ENCODE data around the gene NKAIN1.

The NKAIN1 gene

DNA sequence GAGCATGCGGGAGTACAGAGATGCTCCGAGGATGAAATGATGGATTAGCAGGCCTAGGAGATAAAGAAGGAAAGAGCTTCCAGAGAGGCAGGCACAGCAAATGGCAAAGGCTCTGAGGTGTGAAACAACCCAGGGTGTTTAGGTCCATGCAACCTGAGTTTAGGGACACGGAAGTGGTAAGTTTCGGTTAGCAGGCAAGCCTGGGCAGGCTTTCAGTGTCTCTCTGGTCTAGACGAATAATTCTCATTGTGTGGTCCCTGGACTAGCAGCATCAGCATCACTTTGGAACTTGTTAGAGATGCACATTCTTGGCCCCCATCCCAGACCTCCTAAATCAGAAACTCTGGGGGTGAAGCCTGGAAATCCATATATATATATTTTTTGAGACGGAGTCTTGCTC, 18.6 kb downstream of the NKAIN1 start:
- no peak for DNase-seq
- H3K4me1 Mint-ChIP-seq (ENCODE audit: low read depth): no peaks in the 10 kb centered on the region
- no peak overlapping the region for H3K27ac Mint-ChIP-seq
- H3K27me3 Mint-ChIP-seq: peaks cover 4% of the 10 kb centered on the region
- no peaks in the 10 kb centered on the region for H3K9me3 Mint-ChIP-seq
- no peaks in the 10 kb centered on the region for H3K36me3 Mint-ChIP-seq (ENCODE audit: low read depth)
- no peak overlapping the region for H3K4me3 Mint-ChIP-seq

DNA sequence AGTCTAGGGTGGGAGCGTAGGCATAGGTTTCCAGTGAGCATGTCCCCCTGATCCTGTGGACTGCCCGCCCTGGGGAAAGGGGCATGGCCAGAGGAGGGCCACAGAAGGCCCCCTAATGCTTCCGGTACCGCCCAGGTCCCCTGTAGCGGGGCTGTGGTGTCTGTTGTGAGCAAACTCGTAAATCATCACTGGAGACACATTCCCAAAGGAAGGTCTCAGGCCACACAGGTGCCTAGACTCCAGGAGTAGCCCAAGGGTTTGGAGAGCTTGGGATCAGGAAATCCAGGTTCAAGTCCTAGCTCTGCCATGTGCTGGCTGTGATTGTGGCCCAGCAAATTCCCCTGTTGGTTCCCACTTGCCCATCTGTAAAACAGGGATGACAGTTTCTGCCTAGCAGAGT, 20.2 kb downstream of the NKAIN1 start:
- peaks cover 4% of the 10 kb centered on the region for H3K27me3 Mint-ChIP-seq
- H3K9me3 Mint-ChIP-seq: no peaks in the 10 kb centered on the region
- no peak for DNase-seq
- no peaks in the 10 kb centered on the region for H3K36me3 Mint-ChIP-seq (ENCODE audit: low read depth)
- H3K27ac Mint-ChIP-seq: no peak overlapping the region
- H3K4me1 Mint-ChIP-seq (ENCODE audit: low read depth): no peaks in the 10 kb centered on the region
- no peak overlapping the region for H3K4me3 Mint-ChIP-seq

DNA sequence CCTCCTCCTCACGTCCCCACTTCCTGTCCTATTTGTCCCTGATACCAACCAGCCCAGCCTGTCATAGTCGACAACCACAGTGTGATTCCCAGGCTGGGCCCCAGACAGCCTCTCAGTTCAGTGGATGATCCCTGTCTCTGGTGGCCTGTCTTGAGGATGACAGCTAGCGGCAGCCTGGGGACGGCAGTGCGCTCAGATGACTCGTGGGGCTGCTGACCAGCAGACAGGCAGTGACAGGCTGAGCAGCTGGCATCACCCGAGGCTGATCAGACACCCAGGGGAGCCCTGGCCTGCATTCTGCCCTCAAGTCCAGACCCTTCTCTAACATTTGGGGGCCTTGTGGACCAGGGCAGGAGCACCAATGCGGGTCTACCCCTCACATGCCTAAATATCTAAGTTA, 21.0 kb downstream of the NKAIN1 start:
- no peak for DNase-seq
- Mint-ChIP-seq H3K36me3 (ENCODE audit: low read depth) (no peaks in the 10 kb centered on the region), H3K4me3 (no peak overlapping the region), H3K9me3 (no peaks in the 10 kb centered on the region), H3K4me1 (ENCODE audit: low read depth) (no peaks in the 10 kb centered on the region), H3K27ac (no peak overlapping the region), H3K27me3 (no peaks in the 10 kb centered on the region)

DNA sequence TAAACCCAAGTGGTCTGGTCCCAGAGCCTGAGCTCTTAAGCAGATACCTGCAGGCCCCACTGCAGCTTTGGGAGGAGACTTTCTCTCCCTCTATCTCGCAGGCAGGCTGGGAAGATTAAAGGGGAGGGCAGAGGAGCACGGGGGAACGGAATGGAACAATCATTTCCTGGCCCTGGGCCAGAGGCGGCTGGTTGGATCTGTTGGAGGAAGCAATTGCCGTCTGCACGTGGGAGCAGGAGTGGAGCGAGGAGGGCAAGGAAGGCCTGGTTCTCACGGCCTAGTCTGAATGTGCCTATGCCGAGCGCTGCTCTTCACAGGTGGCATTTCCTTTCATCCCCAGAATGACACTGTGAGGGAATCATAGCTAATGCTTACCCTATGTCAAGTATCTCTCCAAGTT, 23.7 kb downstream of the NKAIN1 start:
- no peaks in the 10 kb centered on the region for H3K36me3 Mint-ChIP-seq (ENCODE audit: low read depth)
- no peaks in the 10 kb centered on the region for H3K27me3 Mint-ChIP-seq
- DNase-seq: no peak
- H3K9me3 Mint-ChIP-seq: peaks cover 5% of the 10 kb centered on the region
- no peak overlapping the region for H3K4me3 Mint-ChIP-seq
- no peaks in the 10 kb centered on the region for H3K4me1 Mint-ChIP-seq (ENCODE audit: low read depth)
- no peak overlapping the region for H3K27ac Mint-ChIP-seq

DNA sequence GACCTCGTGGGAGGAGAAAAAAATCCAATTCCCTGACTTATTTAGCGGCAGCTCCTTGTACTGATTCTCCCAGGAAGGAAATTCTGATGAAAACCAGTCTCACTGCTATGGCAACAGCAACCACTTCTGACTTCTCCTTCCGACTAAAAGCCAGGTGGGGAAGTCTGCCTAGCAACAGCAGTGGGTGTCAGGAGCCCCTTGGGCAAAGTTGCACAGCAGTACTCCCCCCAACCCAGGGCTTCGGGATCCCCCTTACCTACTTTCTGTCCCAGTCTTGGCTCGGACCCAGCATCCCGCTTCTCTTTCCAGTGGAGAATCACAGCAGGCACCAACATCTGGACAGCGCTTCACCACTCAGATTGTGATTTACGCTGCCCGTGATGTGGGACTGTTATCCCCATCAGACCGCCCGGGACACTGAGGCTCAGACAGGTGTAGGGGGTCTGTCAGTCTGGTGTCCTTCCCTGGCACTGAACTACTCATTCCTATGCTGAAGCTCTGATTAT, 24.6 kb downstream of the NKAIN1 start:
- Mint-ChIP-seq H3K4me1 (ENCODE audit: low read depth) (no peaks in the 10 kb centered on the region), H3K27me3 (peaks cover 2% of the 10 kb centered on the region), H3K4me3 (no peak overlapping the region), H3K36me3 (ENCODE audit: low read depth) (no peaks in the 10 kb centered on the region), H3K27ac (no peak overlapping the region), H3K9me3 (peaks cover 9% of the 10 kb centered on the region)
- DNase-seq: no peak

DNA sequence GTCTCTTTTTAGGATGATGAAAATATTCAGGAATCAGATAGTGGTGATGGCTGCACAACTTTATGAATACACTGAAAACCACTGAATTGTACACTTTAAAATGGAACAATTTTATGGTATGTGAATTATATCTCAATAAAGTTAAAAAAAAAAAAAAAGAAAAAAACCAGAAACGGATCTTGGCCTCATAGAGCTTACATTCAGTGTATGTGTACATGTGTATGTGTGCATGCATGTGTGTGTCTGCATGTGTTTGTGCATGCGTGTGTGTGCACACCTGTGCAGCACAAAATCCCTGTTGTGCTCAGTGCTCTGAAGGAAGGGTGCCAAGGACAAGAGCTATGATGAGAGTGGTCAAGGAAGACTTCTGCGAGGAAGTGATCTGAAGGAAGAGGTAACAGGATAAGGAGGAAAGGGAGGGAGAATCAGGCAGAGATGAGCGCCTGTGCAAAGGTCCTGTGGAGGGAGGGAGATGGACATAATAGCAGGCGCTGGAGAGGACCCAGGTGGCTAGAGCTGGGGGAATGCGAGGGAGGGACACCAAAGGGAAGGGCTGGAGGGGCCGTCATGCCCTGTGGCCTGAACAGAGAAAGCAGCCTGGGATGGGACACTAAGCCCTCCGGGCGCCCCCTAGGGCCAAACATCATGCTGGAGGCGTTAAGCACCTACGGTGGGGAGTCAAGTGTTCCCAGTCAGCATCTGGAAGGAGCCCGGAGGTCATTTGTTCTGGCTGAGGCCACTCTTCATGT, 25.2 kb downstream of the NKAIN1 start:
- DNase-seq: no peak
- Mint-ChIP-seq H3K36me3 (ENCODE audit: low read depth) (no peaks in the 10 kb centered on the region), H3K4me1 (ENCODE audit: low read depth) (no peaks in the 10 kb centered on the region), H3K4me3 (no peak overlapping the region), H3K27ac (no peak overlapping the region), H3K9me3 (peaks cover 9% of the 10 kb centered on the region), H3K27me3 (peaks cover 2% of the 10 kb centered on the region)

DNA sequence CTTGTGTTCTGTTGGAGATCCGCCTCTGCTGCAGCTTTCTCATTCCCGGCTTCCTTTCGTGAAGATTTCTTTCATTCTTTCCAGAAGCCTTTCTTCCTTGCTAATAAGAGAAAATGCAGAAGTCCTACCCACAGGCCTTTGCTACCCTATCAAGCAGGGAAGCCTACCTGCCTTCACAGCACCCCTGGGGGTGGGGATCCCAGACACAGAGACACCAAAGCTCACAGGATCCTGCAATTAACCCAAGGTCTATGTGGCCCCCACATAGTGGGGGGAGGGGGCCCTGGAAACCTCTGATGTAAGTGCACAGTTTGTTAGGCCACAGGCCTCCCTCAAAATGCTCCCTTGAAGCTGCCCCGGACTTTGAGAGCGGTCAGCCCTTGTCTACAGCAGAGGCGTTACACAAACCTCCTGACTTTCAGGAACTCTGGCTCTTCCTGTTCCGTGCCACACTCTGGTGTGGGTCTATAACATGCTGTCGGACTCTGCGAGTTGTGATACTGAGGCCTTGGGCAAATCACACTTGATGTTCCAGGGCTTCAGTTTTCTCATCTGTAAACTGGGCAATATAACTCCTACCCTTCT, 31.2 kb downstream of the NKAIN1 start:
- Mint-ChIP-seq H3K27me3 (peaks cover 2% of the 10 kb centered on the region), H3K4me3 (no peak overlapping the region), H3K9me3 (peaks cover 9% of the 10 kb centered on the region), H3K27ac (no peak overlapping the region), H3K4me1 (ENCODE audit: low read depth) (no peaks in the 10 kb centered on the region), H3K36me3 (ENCODE audit: low read depth) (no peaks in the 10 kb centered on the region)
- no peak for DNase-seq

DNA sequence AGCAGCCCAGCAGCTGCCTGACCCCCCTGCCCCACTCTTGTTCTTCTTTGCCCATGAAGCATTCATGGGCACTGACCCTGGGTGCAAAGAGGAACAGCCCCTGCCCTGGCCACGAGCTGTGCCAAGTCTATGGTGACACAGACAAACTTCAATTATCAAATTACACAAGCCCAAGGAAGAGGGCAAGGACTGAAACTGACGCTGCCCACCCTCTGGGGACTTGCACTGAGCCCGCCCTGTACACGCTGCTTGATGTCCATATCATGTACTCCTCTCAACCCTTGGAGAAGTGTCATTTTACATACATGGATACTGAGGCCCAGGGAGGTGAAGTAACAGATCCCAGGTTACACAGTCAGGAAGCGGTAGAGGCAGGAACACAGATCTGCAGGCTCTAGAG, 32.1 kb downstream of the NKAIN1 start:
- no peak overlapping the region for H3K4me3 Mint-ChIP-seq
- H3K9me3 Mint-ChIP-seq: peaks cover 9% of the 10 kb centered on the region
- H3K36me3 Mint-ChIP-seq (ENCODE audit: low read depth): no peaks in the 10 kb centered on the region
- H3K27ac Mint-ChIP-seq: no peak overlapping the region
- H3K27me3 Mint-ChIP-seq: peaks cover 2% of the 10 kb centered on the region
- H3K4me1 Mint-ChIP-seq (ENCODE audit: low read depth): no peaks in the 10 kb centered on the region
- no peak for DNase-seq

DNA sequence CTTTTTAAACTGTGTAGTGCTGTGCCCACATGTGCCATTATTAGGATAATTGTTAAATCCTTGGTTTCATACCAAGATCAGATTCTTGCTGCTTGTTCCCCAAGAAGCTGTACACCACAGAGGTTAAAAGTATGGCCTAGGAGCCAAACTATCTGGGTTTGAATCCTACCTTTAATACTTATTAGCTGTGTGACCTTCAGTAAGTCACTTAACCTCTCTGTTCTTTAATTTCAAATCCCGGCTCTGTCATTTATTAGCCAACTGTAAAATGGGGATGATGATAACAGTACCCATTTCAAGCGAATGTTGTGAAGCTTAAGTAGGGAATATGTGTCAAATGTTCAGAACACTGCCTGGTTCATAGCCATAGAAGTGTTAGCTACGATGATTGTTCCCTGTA, 32.6 kb downstream of the NKAIN1 start:
- H3K36me3 Mint-ChIP-seq (ENCODE audit: low read depth): no peaks in the 10 kb centered on the region
- no peak for DNase-seq
- peaks cover 8% of the 10 kb centered on the region for H3K9me3 Mint-ChIP-seq
- H3K4me3 Mint-ChIP-seq: no peak overlapping the region
- no peak overlapping the region for H3K27ac Mint-ChIP-seq
- H3K27me3 Mint-ChIP-seq: peaks cover 2% of the 10 kb centered on the region
- no peaks in the 10 kb centered on the region for H3K4me1 Mint-ChIP-seq (ENCODE audit: low read depth)

DNA sequence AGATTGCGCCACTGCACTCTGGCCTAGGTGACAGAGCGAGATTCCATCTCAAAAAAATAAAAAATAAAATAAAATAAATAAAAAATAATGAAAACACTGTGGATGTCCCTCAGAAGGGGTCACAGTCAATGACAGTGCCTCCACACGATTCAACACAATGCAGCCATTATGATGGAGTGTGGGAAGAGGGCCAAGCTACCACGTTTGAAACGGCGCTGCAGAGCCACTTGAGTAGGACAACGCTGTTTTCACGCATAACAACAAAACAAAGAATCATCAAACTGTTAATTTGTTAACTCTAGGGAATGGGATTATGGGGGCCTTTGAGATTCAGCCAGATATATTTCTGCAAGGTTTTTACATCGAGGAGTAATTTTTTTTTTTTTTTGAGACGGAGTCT, 36.5 kb downstream of the NKAIN1 start:
- no peaks in the 10 kb centered on the region for H3K36me3 Mint-ChIP-seq (ENCODE audit: low read depth)
- H3K4me1 Mint-ChIP-seq (ENCODE audit: low read depth): no peaks in the 10 kb centered on the region
- no peak for DNase-seq
- no peaks in the 10 kb centered on the region for H3K9me3 Mint-ChIP-seq
- no peak overlapping the region for H3K27ac Mint-ChIP-seq
- H3K4me3 Mint-ChIP-seq: no peak overlapping the region
- peaks cover 3% of the 10 kb centered on the region for H3K27me3 Mint-ChIP-seq

DNA sequence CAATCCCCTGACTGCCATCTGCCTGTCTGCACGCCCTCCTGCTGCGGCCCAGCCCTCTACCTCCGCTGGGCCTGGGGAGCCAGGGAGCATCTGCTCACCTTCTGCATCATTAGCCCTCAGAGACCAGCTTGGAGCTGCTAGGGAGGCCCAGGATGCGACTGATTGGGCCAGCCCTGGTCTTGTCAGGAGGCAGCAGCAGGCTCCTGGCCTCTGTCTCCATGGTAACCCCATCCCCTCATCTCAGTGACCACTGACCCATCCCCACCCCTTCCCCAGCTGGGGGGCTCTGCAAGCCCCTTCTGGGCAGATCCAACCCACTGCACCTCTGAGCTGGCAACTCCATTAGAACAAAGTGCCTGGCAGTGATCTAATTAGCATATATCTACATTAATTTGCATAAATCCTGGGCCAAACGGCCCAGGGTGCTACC, 37.7 kb downstream of the NKAIN1 start:
- Mint-ChIP-seq H3K27me3 (peaks cover 3% of the 10 kb centered on the region), H3K4me3 (no peak overlapping the region), H3K4me1 (ENCODE audit: low read depth) (no peaks in the 10 kb centered on the region), H3K36me3 (ENCODE audit: low read depth) (no peaks in the 10 kb centered on the region), H3K27ac (no peak overlapping the region), H3K9me3 (no peaks in the 10 kb centered on the region)
- DNase-seq: no peak

DNA sequence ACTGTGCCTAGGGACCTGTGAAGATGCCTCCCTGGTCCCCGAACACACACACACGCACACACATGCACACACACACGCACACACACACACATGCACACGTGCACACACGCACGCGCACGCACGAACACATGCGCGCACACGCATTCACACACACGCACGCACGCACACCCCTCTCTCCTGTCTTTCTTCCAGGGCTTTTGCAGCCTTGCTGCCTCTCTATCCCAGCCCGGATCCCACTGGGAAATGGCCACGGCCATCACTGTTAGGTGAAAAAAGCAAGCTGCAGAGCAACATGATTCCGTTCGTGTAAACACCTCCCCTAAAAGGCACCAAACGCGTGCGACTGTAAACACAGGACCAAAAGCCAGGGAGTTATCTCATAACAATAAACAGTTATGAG, 39.7 kb downstream of the NKAIN1 start:
- H3K9me3 Mint-ChIP-seq: no peaks in the 10 kb centered on the region
- H3K4me3 Mint-ChIP-seq: no peak overlapping the region
- peaks cover 3% of the 10 kb centered on the region for H3K27me3 Mint-ChIP-seq

DNA sequence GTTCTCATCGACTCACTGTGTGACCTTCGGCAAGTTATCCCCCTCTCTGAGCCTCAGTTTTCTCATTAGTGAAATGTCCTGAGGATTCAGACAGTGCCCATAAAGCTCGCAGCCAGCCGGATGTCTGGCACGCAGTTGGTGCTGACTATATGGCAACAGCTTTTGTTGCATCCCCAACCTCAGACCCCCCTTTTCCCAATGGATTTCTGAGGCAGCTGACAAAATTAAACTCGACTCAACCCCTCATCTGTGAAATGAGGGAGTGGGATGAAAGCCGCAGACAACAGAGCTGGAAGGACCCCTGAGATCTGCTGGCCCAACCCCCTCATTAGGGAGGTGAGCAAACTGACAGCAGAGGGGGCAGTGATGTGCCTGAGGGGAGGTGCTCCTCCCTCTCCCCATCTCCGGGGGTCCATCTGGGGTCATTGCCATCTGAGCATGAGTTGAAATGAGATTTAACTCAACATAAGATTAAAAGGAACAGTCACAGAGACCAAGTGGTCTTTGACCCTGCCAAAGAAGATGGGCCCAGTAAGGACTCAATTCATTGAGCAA, 40.4 kb downstream of the NKAIN1 start:
- H3K27me3 Mint-ChIP-seq: peaks cover 3% of the 10 kb centered on the region
- H3K36me3 Mint-ChIP-seq (ENCODE audit: low read depth): no peaks in the 10 kb centered on the region
- H3K4me1 Mint-ChIP-seq (ENCODE audit: low read depth): no peaks in the 10 kb centered on the region
- no peak overlapping the region for H3K4me3 Mint-ChIP-seq
- H3K27ac Mint-ChIP-seq: no peak overlapping the region
- DNase-seq: no peak
- H3K9me3 Mint-ChIP-seq: no peaks in the 10 kb centered on the region

More for the DNA sequence above, 39.7 kb downstream of the NKAIN1 start:
- no peak overlapping the region for H3K27ac Mint-ChIP-seq
- H3K36me3 Mint-ChIP-seq (ENCODE audit: low read depth): no peaks in the 10 kb centered on the region
- no peak for DNase-seq
- H3K4me1 Mint-ChIP-seq (ENCODE audit: low read depth): no peaks in the 10 kb centered on the region

DNA sequence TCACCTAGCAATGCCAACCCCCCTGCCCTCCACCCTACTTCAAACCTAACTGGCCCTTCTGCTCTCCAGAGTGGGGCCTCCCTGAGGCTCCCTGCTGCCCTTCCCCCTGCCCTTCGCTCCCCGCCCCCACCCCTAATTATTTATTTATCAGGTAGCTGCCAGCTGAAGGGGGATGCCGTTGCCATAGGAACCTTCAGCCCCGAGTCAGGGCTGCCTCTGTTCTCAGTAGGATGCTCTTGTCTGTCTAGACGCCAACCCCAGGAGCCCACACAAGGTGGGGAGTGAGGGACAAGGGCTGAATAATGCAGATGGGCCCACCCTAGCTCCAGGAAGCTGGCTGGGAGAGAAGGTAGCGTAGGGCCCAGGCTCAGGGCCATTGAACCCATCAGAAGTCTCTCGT, 41.1 kb downstream of the NKAIN1 start:
- Mint-ChIP-seq H3K4me3 (no peak overlapping the region), H3K36me3 (ENCODE audit: low read depth) (no peaks in the 10 kb centered on the region), H3K9me3 (no peaks in the 10 kb centered on the region), H3K4me1 (ENCODE audit: low read depth) (no peaks in the 10 kb centered on the region), H3K27ac (no peak overlapping the region), H3K27me3 (peaks cover 3% of the 10 kb centered on the region)
- DNase-seq: no peak

DNA sequence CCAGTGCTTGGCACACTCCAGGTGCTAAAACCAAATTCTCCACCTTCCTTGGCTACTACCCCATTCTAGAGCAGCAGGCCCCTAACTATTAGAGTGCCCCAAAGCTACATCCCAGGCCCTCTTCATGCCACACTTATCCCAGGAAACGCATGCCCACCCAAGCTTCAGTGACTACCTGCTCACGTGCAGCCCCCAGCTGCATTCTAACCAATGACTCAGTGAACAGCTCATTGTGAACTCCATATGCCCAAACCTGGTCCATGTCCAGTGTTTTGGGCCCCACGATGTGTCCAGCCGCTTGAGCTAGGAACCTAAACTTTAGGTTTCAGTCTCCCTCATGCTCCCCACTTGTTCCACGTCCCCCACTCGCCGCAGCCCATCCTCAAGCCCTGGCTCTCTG, 41.5 kb downstream of the NKAIN1 start:
- no peak for DNase-seq
- Mint-ChIP-seq H3K36me3 (ENCODE audit: low read depth) (no peaks in the 10 kb centered on the region), H3K27me3 (peaks cover 3% of the 10 kb centered on the region), H3K4me3 (no peak overlapping the region), H3K9me3 (no peaks in the 10 kb centered on the region), H3K27ac (no peak overlapping the region), H3K4me1 (ENCODE audit: low read depth) (no peaks in the 10 kb centered on the region)
